Caki2 (cell line): ENCODE data around the gene COL20A1. TPM values are rescaled to one million over a fixed set of nuclear protein-coding genes. Genes with fewer than 3 reads are reported as not detected.

Source experiments
- DNase-seq: peaks from one replicate; pipeline ENCODE4 v3.0.0-alpha.2; 2015; ENCODE audit warnings: low read depth
- in situ Hi-C: cut with HindIII; loops from 2 replicates; pipeline ENCODE4 v1.10.0; 2016; ENCODE audit warnings: low sequenced_read_pairs, low pct_unique_long_range_greater_than_20kb, mixed read lengths
- total RNA-seq: library from RNA; depleted of rRNA; stranded (reverse); fragments of >200 nt; shearing (Covaris generic); gene quantifications from 2 replicates; pipeline ENCODE4 v1.2.3, GENCODE V29; 2014; ENCODE audit warnings: low replicate concordance

The COL20A1 gene
- total RNA-seq, 1 experiment from 2014 or later: 0.14 TPM

DNA sequence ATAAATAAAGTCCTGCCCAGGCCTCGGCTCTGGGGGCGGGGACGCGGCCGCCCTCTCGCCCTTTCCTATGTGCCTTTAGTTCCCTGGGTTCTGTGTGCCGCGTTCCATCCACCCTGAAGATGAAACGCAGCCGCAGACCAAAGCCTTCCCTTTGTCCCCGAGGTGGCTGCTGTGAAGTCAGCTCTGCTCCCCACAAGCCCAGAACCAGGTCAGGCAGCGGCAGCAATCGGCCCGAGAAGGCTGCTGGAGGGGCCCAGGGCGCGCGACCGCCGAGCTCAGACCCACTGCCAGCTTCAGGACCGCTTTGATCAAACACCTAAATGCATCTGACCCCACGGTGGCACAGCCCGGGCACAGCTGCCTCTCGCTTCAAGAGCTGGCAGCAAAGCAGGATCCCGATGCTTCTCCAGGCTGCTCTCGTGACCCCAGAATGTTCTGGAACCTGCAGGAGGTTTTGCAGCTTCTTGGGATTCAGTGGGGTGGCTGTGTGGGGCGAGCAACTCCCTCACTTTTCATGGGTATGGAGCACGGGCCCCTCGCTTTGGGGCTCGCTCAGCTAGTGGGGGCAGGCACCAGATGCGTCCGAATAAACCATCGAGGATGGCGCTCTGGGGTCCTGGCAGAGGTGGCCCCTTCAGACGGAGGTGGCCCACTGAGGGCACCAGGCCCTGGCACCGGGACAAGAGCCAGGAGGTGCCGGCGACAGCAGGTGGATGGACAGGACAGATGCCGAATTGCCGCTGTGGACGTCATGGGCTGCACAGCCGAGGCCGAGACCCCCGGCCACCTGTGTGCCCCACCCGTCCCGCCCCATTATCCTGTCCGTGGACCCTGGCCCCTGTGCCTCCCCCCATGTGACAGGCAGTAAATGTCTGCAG, 55.2 kb downstream of the COL20A1 start:
- in situ Hi-C loops: no loop called here
- no peak for DNase-seq

DNA sequence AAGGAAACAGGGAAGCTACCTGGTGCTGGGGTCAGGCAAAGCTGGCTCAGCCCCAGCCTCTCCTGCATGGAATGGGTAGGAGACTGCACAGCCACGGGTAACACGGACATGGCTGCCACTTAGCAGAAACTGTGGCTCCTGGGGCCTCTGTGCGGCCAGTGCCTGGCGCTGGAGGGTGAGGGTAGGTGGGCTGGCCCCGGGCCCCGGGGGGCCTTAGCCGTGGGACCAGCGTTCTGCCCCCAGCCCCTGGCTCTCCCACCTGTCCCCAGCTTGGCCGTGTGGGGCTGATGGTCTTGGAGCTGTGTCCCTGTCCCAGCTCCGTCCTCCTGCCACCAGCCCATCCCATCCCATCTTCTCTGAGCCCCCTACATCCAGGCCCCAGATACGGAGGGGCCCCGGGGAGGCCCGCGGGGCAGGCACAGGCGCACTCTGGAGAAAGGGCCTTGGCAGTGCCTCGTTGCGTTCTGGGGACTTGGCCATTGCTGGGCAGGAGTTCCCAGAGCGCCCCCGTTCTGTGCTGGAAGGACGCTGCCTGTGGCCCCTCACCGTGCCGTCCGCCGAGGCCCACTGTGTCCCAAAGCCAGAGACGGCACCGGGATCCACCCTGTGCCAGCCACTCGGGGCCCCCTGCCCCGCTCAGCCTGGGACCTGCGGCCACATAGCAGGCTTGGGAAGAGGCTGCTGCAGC, 56.0 kb downstream of the COL20A1 start:
- DNase-seq: no peak
- in situ Hi-C loops: no loop called here

GRCh38 chr20:63349516-63349895, 56.5 kb downstream of the COL20A1 start:
- DNase-seq: no peak
- in situ Hi-C loops: no loop called here

GRCh38 chr20:63350196-63350595, 57.2 kb downstream of the COL20A1 start:
- no peak for DNase-seq
- in situ Hi-C loops: no loop called here

GRCh38 chr20:63350597-63351325, 57.8 kb downstream of the COL20A1 start:
- DNase-seq: no peak
- in situ Hi-C loops: no loop called here

DNA sequence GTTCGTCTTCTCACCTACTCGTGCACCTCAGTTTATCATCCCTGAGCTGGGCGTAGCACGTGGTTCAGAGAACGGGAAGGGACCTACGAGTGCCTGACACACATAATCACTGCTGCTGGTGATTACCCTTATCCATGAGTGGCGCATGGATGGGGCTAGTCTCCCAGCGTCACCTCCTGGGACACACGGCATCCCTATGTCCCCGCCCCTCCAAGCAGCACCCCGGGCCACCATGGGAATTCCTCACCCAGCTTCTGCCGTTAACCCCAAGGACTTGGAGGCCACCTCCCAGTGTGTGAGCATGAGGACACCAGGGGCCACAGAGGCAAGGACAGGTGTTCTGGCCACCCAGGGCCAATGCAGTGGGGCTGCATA, 58.3 kb downstream of the COL20A1 start:
- DNase-seq: no peak
- in situ Hi-C loops: no loop called here

DNA sequence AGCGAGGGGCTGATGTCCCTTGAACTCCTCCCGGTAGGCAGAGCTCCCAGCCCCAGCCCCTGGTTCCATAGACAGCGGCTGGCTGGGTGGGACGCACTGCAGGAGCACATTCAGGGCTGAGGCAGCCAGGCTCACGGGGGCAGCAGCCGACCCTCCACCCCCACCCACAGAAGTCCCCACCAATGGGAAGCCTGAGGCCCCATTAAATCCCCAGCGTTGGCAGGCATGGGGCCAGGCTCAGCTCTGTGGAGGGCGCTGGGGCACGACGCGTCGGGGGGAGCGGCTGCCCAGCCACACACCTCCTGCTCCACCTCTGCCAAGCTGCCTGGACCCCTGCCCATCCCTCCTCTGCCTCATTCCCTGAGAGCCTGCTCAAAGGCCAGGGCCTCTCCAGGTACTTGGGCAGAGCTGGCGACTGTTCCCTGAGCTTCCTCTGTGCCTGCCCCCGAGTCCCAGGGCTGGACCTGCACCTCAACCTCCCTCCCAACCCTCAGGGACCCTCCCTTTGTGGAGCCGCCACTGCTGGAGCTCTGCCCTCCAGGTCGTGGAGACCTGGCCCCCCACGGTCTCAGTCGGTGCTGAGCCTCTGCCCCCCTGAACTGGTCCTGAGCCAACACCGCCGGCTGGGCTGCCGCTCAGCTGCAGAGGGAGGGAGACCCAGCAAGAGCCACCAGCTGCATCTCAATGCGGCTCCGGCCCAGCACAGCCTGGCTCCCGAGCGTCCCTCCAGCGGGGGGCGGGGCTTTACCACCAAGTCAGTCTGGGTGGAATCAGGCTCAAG, 59.0 kb downstream of the COL20A1 start:
- in situ Hi-C loops: no loop called here
- no peak for DNase-seq

GRCh38 chr20:63352811-63353221, 59.8 kb downstream of the COL20A1 start:
- in situ Hi-C loops: no loop called here
- DNase-seq: no peak

DNA sequence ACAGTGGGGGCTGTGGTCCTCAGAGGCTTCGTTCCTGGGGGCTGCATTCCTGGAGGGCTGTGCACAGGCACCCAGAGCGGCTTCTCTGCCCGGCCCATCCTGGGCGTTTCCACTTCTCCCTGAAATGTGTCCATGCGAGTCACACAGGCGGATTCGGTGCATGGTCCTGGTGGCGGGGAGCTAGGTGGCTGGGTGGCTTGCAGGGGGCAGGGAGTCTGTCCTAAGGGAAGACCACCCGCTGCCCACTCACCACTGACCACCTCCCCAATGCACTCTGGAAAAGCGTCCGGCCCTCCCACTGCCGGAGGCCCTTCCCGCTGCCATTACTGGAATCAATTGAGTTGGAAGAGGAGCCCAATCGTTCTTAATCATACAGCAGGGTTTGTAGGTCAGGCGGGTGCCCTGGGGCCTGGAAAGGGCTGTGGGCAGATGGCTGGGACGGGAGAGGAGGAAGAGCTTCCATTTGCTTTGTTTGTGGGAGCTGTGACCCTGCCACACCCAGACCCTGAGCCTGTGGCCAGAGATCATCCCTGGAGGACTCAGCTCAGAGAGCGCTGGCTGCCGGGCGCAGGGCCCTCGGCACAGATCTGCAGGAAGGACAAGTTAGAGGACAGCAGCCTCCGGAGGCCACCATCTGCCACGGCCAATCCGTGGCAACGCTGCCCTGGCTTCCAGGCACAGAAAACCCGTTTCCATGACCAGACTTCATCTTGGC, 61.8 kb downstream of the COL20A1 start:
- no peak for DNase-seq
- in situ Hi-C loops: no loop called here

- DNase-seq: no peak
- in situ Hi-C loops: no loop called here
Measured at GRCh38 chr20:63355781-63356295, 62.9 kb downstream of the COL20A1 start.

- no peak for DNase-seq
- in situ Hi-C loops: no loop called here
Measured at GRCh38 chr20:63356511-63356910, 63.5 kb downstream of the COL20A1 start.

DNA sequence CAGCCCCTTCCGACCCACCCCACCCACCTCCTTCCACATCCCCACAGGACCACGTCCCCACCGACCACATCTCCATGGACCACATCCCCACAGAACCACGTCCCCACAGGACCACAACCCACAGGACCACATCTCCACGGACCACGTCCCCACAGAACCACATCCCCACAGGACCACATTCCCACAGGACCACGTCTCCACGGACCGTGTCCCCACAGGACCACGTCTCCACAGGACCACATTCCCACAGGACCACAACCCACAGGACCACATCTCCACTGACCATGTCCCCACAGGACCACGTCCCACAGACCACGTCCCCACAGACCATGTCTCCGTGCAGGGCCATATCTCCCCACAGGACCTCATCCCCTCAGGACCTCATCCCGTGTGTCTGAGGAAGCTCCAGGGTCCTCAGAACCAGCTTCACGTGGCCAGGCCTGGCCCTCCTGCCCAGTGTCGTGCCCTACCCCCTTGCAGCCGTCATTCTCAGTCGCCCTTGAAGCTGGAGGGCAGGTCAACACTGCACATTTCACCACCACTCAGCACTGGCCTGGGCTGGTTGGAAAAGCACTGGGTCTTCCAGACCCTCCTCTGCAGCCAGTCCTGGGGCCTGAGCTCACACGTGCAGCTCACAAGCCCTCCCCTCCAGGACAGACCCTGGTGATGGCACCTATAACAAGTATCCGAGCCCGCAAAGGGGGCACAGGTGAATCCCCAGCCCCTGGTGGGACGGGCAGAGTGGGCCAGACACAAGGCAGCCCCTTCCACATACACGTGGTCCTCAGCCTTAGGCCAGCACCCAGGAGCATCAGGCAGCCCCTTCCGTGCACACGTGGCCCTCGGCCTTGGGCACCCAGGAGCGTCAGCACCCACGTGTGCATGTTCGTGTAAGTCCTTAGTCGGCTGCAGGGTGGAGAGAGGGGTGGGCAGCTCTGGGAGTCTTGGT, 64.2 kb downstream of the COL20A1 start:
- no peak for DNase-seq
- in situ Hi-C loops: no loop called here

DNA sequence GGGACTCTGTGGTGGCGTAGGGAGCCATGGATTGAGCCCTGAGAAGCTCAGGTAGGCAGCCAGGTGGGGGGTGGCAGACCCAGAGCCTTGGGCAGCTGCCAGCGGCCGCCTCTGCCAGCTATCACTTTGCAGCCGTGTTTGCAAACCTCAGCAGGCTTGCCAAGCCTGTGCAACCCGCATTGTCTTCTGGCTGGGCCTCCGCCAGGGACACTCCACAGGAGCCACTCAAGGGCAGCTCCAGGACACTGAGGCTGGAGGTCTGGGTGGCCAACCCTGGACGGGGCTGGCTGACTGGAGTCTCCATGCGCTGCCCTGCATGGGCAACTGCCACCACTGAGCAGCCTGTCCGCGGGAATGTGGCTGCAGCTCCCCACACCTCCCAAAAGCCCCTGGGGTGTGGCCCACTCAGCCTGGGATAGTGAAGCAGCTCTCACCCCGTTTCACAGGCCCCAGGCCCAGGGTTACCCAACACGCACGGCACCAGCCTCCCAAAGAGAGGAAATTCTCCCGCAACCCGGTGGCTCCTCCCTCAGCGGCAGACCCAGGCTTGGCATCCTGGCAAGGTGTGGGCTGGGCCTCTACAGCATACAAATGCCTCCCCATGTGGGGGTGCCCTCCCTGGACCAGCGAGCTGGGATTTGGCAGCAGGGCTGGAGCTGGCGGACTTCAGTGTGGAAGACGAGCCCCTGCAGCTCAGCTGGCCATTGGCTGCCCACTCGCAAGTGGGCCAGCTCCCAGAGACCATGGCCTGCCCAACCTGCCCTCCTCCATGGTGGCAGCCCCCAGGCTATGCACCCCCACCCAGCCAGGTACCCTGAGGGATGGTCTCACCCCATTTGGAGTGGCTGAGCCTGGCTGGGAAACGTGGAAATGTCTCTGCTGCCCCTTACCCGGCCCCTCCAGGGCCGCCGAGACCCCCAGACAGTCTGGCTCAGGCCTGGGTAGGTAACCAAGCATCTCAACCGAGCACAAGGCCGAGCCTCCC, 65.2 kb downstream of the COL20A1 start:
- no peak for DNase-seq
- in situ Hi-C loops: no loop called here

DNA sequence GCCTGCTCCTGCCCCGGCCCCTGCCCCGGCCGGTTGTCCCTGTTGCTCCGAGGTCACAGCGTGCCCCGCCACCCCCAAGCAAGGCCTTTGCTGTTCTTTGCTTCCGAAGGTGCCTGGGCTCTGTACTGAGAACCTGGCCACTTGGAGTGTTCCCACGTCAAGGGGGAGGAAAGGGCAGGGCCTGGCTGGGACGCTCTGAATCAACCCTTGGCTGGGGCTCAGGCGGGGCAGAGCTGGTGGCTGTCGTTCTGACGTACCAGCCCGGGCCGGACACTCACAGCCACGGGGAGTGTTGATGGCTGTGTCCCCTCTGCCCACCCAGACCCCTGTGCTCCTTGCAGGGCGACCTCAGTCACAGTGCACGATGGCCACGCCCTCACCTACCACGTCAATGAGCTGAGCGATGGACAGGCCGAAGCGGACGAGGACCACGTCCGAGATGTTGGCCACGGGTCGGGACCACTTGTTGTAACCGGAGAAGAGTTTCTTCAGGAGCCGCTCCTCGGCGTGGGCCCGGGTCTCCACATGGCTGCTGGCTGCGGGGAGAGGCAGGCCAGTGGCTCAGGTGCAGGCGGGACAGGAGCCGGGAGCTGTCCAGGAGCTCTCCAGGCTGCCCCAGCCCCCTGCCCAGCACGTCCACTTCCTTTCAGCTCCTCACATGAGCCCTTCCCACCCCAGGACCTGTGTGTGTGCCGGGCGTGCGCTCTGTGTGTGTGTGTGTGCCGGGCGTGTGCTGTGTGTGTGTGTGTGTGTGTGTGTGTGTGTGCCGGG, 66.4 kb downstream of the COL20A1 start:
- no peak for DNase-seq
- in situ Hi-C loops: no loop called here
